Immature natural killer cell (primary cell): ENCODE measurements around the gene SNRPF. TPM values are rescaled to one million over a fixed set of nuclear protein-coding genes. Genes with fewer than 3 reads are reported as not detected.
"Not testable (repeated sequence)": the region's sequence is repeated elsewhere in the genome, so short reads cannot be mapped to it uniquely, and the experiment has no call there.

Source experiments
- DNase-seq, 3 donors: peaks; one replicate each; pipeline ENCODE4 v3.0.0; 2022; ENCODE audit warnings: mixed read lengths in 1 of 3
- H3K27ac Mint-ChIP-seq, 6 donors: one replicate each; pipeline ENCODE4 v1.8.0; 2020; ENCODE audit warnings: mixed read lengths in 6 of 6, mild to moderate bottlenecking in 5 of 6, inconsistent platforms in 4 of 6, moderate library complexity in 3 of 6
- H3K27me3 Mint-ChIP-seq, 3 donors: one replicate each; pipeline ENCODE4 v1.8.0; 2020 to 2021; ENCODE audit warnings: low read depth in 3 of 3, mild to moderate bottlenecking in 3 of 3, mixed read lengths in 3 of 3, moderate library complexity in 3 of 3, inconsistent platforms in 1 of 3
- H3K36me3 Mint-ChIP-seq, 3 donors: one replicate each; pipeline ENCODE4 v1.8.0; 2020; ENCODE audit warnings: mixed read lengths in 3 of 3, inconsistent platforms in 2 of 3, mild to moderate bottlenecking in 2 of 3
- H3K4me1 Mint-ChIP-seq, 2 donors: one replicate each; pipeline ENCODE4 v1.8.0; 2020; ENCODE audit warnings: inconsistent platforms in 2 of 2, mild to moderate bottlenecking in 2 of 2, mixed read lengths in 2 of 2, moderate library complexity in 1 of 2
- H3K4me3 Mint-ChIP-seq, 5 donors: one replicate each; pipeline ENCODE4 v1.8.0; 2020; ENCODE audit warnings: mild to moderate bottlenecking in 5 of 5, mixed read lengths in 5 of 5, inconsistent platforms in 3 of 5, moderate library complexity in 3 of 5
- H3K9me3 Mint-ChIP-seq, 6 donors: one replicate each; pipeline ENCODE4 v1.8.0; 2020; ENCODE audit warnings: mild to moderate bottlenecking in 6 of 6, mixed read lengths in 6 of 6, inconsistent platforms in 4 of 6, moderate library complexity in 3 of 6
- polyA plus RNA-seq, 3 donors: library from polyadenylated mRNA; unstranded; fragments of 300-500 nt; fragmentation: Illumina TruSeq; gene quantifications; one replicate each; pipeline ENCODE4 v1.2.3, GENCODE V29; 2021

SNRPF gene
- polyA plus RNA-seq, 3 donors from 2014 or later = 29.5 to 46.1 (median 39.1) TPM

GRCh38 chr12:95838125-95838524, 20.6 kb upstream of the SNRPF start:
- Mint-ChIP-seq H3K9me3 (no peaks in the 10 kb centered on the region), H3K27me3 (peaks cover 7 to 13% (median 7%) of the 10 kb centered on the region in 3 donors), H3K4me1 (no peaks in the 10 kb centered on the region), H3K36me3 (no peaks in the 10 kb centered on the region), H3K4me3 (no peak overlapping the region), H3K27ac (peak overlapping the region in 1 of 6 donors; percentile 13)
- DNase-seq = no peak

- H3K36me3 Mint-ChIP-seq, H3K4me1 Mint-ChIP-seq, H3K27ac Mint-ChIP-seq, H3K4me3 Mint-ChIP-seq, DNase-seq, H3K9me3 Mint-ChIP-seq: not testable (repeated sequence)
- peaks cover 9 to 26% (median 13%) of the 10 kb centered on the region in 3 donors for H3K27me3 Mint-ChIP-seq
These were observed 16.3 kb upstream of the SNRPF start for GRCh38 chr12:95842426-95842825.

GRCh38 chr12:95848575-95849388, 10.0 kb upstream of the SNRPF start:
- DNase-seq = no peak
- H3K4me1 Mint-ChIP-seq = peaks cover 9 to 14% of the 10 kb centered on the region in 2 donors
- no peaks in the 10 kb centered on the region for H3K36me3 Mint-ChIP-seq
- no peaks in the 10 kb centered on the region for H3K9me3 Mint-ChIP-seq
- H3K4me3 Mint-ChIP-seq = no peak overlapping the region
- H3K27ac Mint-ChIP-seq = no peak overlapping the region
- peaks cover 3 to 24% (median 8%) of the 10 kb centered on the region in 3 donors for H3K27me3 Mint-ChIP-seq

- peak in 1 of 3 donors; percentile 12 for DNase-seq
- Mint-ChIP-seq H3K4me3 (no peak overlapping the region), H3K36me3 (no peaks in the 10 kb centered on the region), H3K4me1 (peaks cover 9 to 14% of the 10 kb centered on the region in 2 donors), H3K27ac (peak overlapping the region in 1 of 6 donors; percentile 18), H3K27me3 (peaks cover 5 to 7% (median 7%) of the 10 kb centered on the region in 3 donors), H3K9me3 (no peaks in the 10 kb centered on the region)
These were observed 7.1 kb upstream of the SNRPF start for GRCh38 chr12:95851606-95852005.

- Mint-ChIP-seq H3K27me3 (peaks cover 3 to 7% (median 5%) of the 10 kb centered on the region in 3 donors), H3K4me1 (peaks cover 9 to 14% of the 10 kb centered on the region in 2 donors), H3K36me3 (no peaks in the 10 kb centered on the region), H3K27ac (no peak overlapping the region), H3K4me3 (no peak overlapping the region), H3K9me3 (no peaks in the 10 kb centered on the region)
- DNase-seq = no peak
These were observed 6.6 kb upstream of the SNRPF start for GRCh38 chr12:95852133-95852532.

- H3K9me3 Mint-ChIP-seq = no peaks in the 10 kb centered on the region
- peaks cover 5 to 13% of the 10 kb centered on the region in 2 donors for H3K4me1 Mint-ChIP-seq
- H3K27me3 Mint-ChIP-seq = peaks cover 2 to 7% (median 3%) of the 10 kb centered on the region in 3 donors
- H3K4me3 Mint-ChIP-seq = peak overlapping the region in 2 of 5 donors; percentile 25 to 30
- no peak overlapping the region for H3K27ac Mint-ChIP-seq
- DNase-seq = no peak
- H3K36me3 Mint-ChIP-seq = peaks cover 3 to 12% (median 9%) of the 10 kb centered on the region in 3 donors
These were observed 1.6 kb upstream of the SNRPF start for GRCh38 chr12:95857156-95857555.

- peak overlapping the region in 2 of 5 donors; percentile 7 to 22 for H3K4me3 Mint-ChIP-seq
- no peaks in the 10 kb centered on the region for H3K9me3 Mint-ChIP-seq
- no peak for DNase-seq
- no peak overlapping the region for H3K27ac Mint-ChIP-seq
- peaks cover 2 to 7% (median 3%) of the 10 kb centered on the region in 3 donors for H3K27me3 Mint-ChIP-seq
- H3K36me3 Mint-ChIP-seq = peaks cover 5 to 16% (median 14%) of the 10 kb centered on the region in 3 donors
- peaks cover 5 to 11% of the 10 kb centered on the region in 2 donors for H3K4me1 Mint-ChIP-seq
These were observed 953 bp upstream of the SNRPF start for GRCh38 chr12:95857799-95858198.

- H3K27ac Mint-ChIP-seq = no peak overlapping the region
- peaks cover 8 to 21% (median 21%) of the 10 kb centered on the region in 3 donors for H3K36me3 Mint-ChIP-seq
- H3K27me3 Mint-ChIP-seq = peaks cover 0 to 7% (median 2%) of the 10 kb centered on the region in 3 donors
- peaks cover 14 to 18% of the 10 kb centered on the region in 2 donors for H3K4me1 Mint-ChIP-seq
- DNase-seq = peak in 2 of 3 donors; percentile 8 to 9
- H3K4me3 Mint-ChIP-seq = no peak overlapping the region
- no peaks in the 10 kb centered on the region for H3K9me3 Mint-ChIP-seq
These were observed 628 bp downstream of the SNRPF start for GRCh38 chr12:95859344-95859816.

GRCh38 chr12:95859947-95860850, 1.4 kb downstream of the SNRPF start:
- Mint-ChIP-seq H3K36me3 (peaks cover 8 to 21% (median 21%) of the 10 kb centered on the region in 3 donors), H3K27ac (no peak overlapping the region), H3K27me3 (peaks cover 0 to 7% (median 2%) of the 10 kb centered on the region in 3 donors), H3K9me3 (no peaks in the 10 kb centered on the region), H3K4me1 (peaks cover 14 to 23% of the 10 kb centered on the region in 2 donors), H3K4me3 (peak overlapping the region in 3 of 5 donors; percentile 29 to 47 (median 42))
- DNase-seq = no peak

- H3K4me3 Mint-ChIP-seq = no peak overlapping the region
- peaks cover 14 to 23% of the 10 kb centered on the region in 2 donors for H3K4me1 Mint-ChIP-seq
- DNase-seq = no peak
- H3K27ac Mint-ChIP-seq = no peak overlapping the region
- no peaks in the 10 kb centered on the region for H3K9me3 Mint-ChIP-seq
- H3K27me3 Mint-ChIP-seq = peaks cover 0 to 4% (median 0%) of the 10 kb centered on the region in 3 donors
- H3K36me3 Mint-ChIP-seq = peaks cover 12 to 25% (median 22%) of the 10 kb centered on the region in 3 donors
These were observed 3.3 kb downstream of the SNRPF start for GRCh38 chr12:95862038-95862437.

GRCh38 chr12:95863337-95863736, 4.6 kb downstream of the SNRPF start:
- DNase-seq = no peak
- H3K4me3 Mint-ChIP-seq = no peak overlapping the region
- H3K4me1 Mint-ChIP-seq = peaks cover 11 to 23% of the 10 kb centered on the region in 2 donors
- H3K27ac Mint-ChIP-seq = peak overlapping the region in 1 of 6 donors; percentile 1
- peaks cover 12 to 31% (median 31%) of the 10 kb centered on the region in 3 donors for H3K36me3 Mint-ChIP-seq
- no peaks in the 10 kb centered on the region for H3K27me3 Mint-ChIP-seq
- no peaks in the 10 kb centered on the region for H3K9me3 Mint-ChIP-seq

- Mint-ChIP-seq H3K4me1 (peaks cover 0 to 6% of the 10 kb centered on the region in 2 donors), H3K9me3 (no peaks in the 10 kb centered on the region), H3K27me3 (no peaks in the 10 kb centered on the region), H3K4me3 (no peak overlapping the region), H3K36me3 (peaks cover 12 to 38% (median 13%) of the 10 kb centered on the region in 3 donors), H3K27ac (no peak overlapping the region)
- no peak for DNase-seq
These were observed 12.1 kb downstream of the SNRPF start for GRCh38 chr12:95870897-95871296.

- peaks cover 2 to 30% (median 8%) of the 10 kb centered on the region in 3 donors for H3K36me3 Mint-ChIP-seq
- no peak overlapping the region for H3K4me3 Mint-ChIP-seq
- H3K27me3 Mint-ChIP-seq = peaks cover 0 to 4% (median 0%) of the 10 kb centered on the region in 3 donors
- H3K27ac Mint-ChIP-seq = no peak overlapping the region
- no peaks in the 10 kb centered on the region for H3K9me3 Mint-ChIP-seq
- DNase-seq = no peak
- peaks cover 0 to 6% of the 10 kb centered on the region in 2 donors for H3K4me1 Mint-ChIP-seq
These were observed 15.7 kb downstream of the SNRPF start for GRCh38 chr12:95874452-95874851.
